Muscle of leg (tissue), 11 donors: Measurements from ENCODE around the gene ATP1A2. TPM values are rescaled to one million over a fixed set of nuclear protein-coding genes. Genes with fewer than 3 reads are reported as not detected.

Source experiments
- DNase-seq: peaks from one replicate; pipeline ENCODE4 v3.0.0; 2013
- H3K27ac ChIP-seq: one replicate; pipeline ENCODE4 v1.5.1; 2013; ENCODE audit warnings: mild to moderate bottlenecking, low read length, control low read depth
- H3K27me3 ChIP-seq: one replicate; pipeline ENCODE4 v1.6.1; 2013; ENCODE audit warnings: low read length; ENCODE audit not compliant: control insufficient read depth, insufficient read depth
- H3K36me3 ChIP-seq: one replicate; pipeline ENCODE4 v1.6.1; 2013; ENCODE audit warnings: low read length; ENCODE audit not compliant: control insufficient read depth, insufficient read depth
- H3K4me1 ChIP-seq: one replicate; pipeline ENCODE4 v1.6.1; 2013; ENCODE audit warnings: low read length; ENCODE audit not compliant: control insufficient read depth, insufficient read depth
- H3K4me3 ChIP-seq: one replicate; pipeline ENCODE4 v1.5.1; 2013; ENCODE audit warnings: low read length, control low read depth
- H3K9me3 ChIP-seq: replicated peaks from 2 replicates; pipeline ENCODE4 v1.6.1; 2013; ENCODE audit warnings: low read depth, low read length; ENCODE audit not compliant: control insufficient read depth
- WGBS: methylation state at CpG from one replicate; pipeline ENCODE4 v1.1.5; 2013; ENCODE audit warnings: missing lambda C conversion rate; ENCODE audit not compliant: insufficient coverage; 5-methylcytosine and 5-hydroxymethylcytosine counted together
- polyA plus RNA-seq, 8 donors: library from polyadenylated mRNA; unstranded; fragments of 120-200 nt; gene quantifications; one replicate each; pipeline versions ENCODE4 v1.2.1 to v1.2.3, GENCODE V29; 2013; ENCODE audit warnings: inconsistent platforms in 1 of 8, low replicate concordance in 1 of 8; ENCODE audit not compliant: insufficient read length in 8 of 8, insufficient read depth in 1 of 8
- total RNA-seq: library from RNA; stranded (reverse); fragments of 120-200 nt; gene quantifications from one replicate; pipeline ENCODE4 v1.2.4, GENCODE V29; 2013

The ATP1A2 gene
- total and polyA plus RNA-seq, 9 donors = 44.6 to 85.6 (median 58.1) TPM

DNA sequence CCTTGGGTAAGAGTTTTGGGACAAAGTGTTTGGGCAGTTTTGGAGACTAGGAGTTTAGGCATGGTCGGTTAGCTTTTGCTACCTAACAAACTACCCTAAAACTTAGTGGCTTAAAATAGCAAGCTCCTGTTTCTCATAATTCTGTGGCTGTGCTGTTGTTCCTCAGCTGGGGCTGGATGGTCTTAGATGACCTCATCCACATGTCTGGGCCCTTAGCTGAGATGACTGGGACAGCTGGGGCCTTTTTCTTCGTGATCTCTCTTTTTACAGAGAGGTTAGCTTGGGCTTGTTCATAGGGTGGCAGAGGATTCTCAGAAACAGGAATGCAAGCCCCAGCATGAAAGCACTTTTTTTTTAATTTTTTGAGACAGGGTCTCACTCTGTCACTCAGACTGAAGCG lies 42.5 kb downstream of the ATP1A2 start:
- H3K27me3 ChIP-seq = no peaks in the 10 kb centered on the region
- DNase-seq = no peak
- no peaks in the 10 kb centered on the region for H3K9me3 ChIP-seq
- 64% methylated on average over 2 of the region's 3 CpGs for WGBS
- H3K27ac ChIP-seq = no peak overlapping the region
- peaks cover 8% of the 10 kb centered on the region for H3K4me1 ChIP-seq
- H3K36me3 ChIP-seq = no peaks in the 10 kb centered on the region
- H3K4me3 ChIP-seq = no peak overlapping the region

DNA sequence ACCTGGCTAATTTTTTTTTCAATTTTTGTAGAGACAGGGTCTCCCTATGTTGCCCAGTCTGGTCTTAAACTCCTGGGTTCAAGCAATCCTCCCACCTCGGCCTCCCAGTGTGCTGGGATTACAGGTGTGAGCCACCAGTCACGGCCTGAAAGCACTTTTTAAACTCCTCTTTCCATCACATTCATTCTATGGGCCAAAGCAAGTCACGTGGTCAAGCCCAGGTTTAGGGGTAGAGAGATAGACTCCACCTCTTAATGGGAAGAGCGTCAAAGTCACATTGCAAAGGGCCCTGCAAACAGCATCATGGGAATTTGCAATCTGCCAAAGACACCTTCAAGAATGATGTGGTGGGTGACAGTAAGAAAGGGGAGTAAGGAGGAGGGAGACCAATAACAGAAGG lies 43.0 kb downstream of the ATP1A2 start:
- Histone ChIP-seq H3K4me1 (peaks cover 8% of the 10 kb centered on the region), H3K27me3 (no peaks in the 10 kb centered on the region), H3K27ac (no peak overlapping the region), H3K4me3 (no peak overlapping the region), H3K9me3 (no peaks in the 10 kb centered on the region), H3K36me3 (no peaks in the 10 kb centered on the region)
- 80% methylated on average over 1 of the region's 4 CpGs for WGBS
- no peak for DNase-seq

- H3K27me3 ChIP-seq = no peaks in the 10 kb centered on the region
- no peaks in the 10 kb centered on the region for H3K36me3 ChIP-seq
- peaks cover 8% of the 10 kb centered on the region for H3K4me1 ChIP-seq
- DNase-seq = no peak
- H3K27ac ChIP-seq = no peak overlapping the region
- H3K9me3 ChIP-seq = no peaks in the 10 kb centered on the region
- H3K4me3 ChIP-seq = no peak overlapping the region
These were observed 44.3 kb downstream of the ATP1A2 start for GRCh38 chr1:160159846-160160245.

DNA sequence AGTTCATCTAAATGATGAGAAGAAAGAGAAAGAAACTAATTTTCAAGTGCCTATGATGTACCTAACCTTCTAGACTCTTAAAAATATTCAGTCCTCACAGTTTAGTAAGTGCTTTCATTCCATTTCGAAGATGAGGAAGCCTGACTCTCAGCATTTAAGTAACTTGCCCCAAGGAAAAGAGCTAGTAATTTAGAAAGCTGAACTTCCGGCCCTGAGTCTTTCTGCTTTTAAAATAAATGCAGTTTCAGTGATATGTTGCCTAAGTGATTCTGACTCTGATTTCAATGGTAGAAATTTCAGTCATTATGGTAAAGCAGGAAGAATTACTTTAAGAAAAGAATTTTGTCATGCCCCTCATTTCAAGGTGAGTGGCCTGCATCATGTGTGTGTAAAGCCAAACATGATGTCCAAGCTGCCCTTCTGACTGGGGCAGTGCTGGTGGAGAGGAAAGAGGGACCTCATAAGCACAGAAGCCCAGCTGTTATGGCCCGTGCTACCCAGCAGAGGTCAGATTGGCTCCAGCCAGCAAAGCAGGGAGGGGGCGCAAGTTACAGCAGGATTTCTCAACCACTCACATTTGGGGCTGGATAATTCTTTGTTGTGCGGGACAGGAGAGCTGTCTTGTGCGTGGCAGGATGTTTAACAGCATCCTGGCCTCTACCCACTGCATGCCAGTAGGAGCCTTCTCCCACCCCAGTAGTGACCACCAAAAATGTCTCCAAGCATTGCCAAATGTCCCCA lies 46.6 kb downstream of the ATP1A2 start:
- Histone ChIP-seq H3K27ac (no peak overlapping the region), H3K27me3 (no peaks in the 10 kb centered on the region), H3K9me3 (no peaks in the 10 kb centered on the region), H3K4me3 (no peak overlapping the region), H3K4me1 (peaks cover 11% of the 10 kb centered on the region), H3K36me3 (no peaks in the 10 kb centered on the region)
- DNase-seq = peak; percentile 37
- 50% methylated on average over 1 of the region's 6 CpGs for WGBS

- no peaks in the 10 kb centered on the region for H3K9me3 ChIP-seq
- H3K4me3 ChIP-seq = no peak overlapping the region
- no peaks in the 10 kb centered on the region for H3K36me3 ChIP-seq
- no peak overlapping the region for H3K27ac ChIP-seq
- H3K4me1 ChIP-seq = peaks cover 19% of the 10 kb centered on the region
- H3K27me3 ChIP-seq = no peaks in the 10 kb centered on the region
- peak; percentile 22 for DNase-seq
- WGBS = no CpG with 5 or more reads among the region's 2 CpGs
These were observed 47.4 kb downstream of the ATP1A2 start for GRCh38 chr1:160162931-160163330.

DNA sequence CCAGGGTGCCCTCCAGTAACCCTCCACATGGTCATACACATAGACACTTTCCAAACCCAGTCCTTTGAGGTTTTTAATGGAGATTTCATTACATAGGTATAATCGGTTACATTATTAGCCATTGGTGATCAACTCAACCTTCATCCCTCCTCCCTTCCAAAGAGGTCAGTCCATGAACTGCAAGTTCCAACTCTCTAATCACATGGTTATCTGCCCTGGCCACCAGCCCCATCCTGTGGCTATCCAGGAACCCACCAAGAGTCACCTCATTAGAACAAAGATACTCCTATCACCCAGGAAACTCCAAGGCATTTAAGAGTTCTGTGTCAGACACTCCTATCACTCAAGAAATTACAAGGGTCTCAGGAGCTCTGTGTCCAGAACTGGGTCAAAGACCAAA lies 48.1 kb downstream of the ATP1A2 start:
- Histone ChIP-seq H3K27ac (no peak overlapping the region), H3K36me3 (no peaks in the 10 kb centered on the region), H3K27me3 (no peaks in the 10 kb centered on the region), H3K4me3 (no peak overlapping the region), H3K4me1 (peaks cover 17% of the 10 kb centered on the region), H3K9me3 (no peaks in the 10 kb centered on the region)
- no peak for DNase-seq
- no CpG with 5 or more reads among the region's 1 CpG for WGBS

DNA sequence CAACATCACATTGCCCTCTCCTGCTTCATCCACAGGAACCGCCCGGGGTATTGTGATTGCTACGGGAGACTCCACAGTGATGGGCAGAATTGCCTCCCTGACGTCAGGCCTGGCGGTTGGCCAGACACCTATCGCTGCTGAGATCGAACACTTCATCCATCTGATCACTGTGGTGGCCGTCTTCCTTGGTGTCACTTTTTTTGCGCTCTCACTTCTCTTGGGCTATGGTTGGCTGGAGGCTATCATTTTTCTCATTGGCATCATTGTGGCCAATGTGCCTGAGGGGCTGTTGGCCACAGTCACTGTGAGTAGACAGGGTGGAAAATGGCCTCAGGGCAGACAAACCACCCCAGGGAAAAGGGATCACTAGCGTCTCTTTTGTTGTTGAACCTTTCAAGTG lies 48.6 kb downstream of the ATP1A2 start:
- Histone ChIP-seq H3K9me3 (no peaks in the 10 kb centered on the region), H3K27ac (no peak overlapping the region), H3K4me1 (peaks cover 17% of the 10 kb centered on the region), H3K4me3 (no peak overlapping the region), H3K27me3 (no peaks in the 10 kb centered on the region), H3K36me3 (no peaks in the 10 kb centered on the region)
- DNase-seq = no peak
- WGBS = 100% methylated on average over 3 of the region's 10 CpGs

DNA sequence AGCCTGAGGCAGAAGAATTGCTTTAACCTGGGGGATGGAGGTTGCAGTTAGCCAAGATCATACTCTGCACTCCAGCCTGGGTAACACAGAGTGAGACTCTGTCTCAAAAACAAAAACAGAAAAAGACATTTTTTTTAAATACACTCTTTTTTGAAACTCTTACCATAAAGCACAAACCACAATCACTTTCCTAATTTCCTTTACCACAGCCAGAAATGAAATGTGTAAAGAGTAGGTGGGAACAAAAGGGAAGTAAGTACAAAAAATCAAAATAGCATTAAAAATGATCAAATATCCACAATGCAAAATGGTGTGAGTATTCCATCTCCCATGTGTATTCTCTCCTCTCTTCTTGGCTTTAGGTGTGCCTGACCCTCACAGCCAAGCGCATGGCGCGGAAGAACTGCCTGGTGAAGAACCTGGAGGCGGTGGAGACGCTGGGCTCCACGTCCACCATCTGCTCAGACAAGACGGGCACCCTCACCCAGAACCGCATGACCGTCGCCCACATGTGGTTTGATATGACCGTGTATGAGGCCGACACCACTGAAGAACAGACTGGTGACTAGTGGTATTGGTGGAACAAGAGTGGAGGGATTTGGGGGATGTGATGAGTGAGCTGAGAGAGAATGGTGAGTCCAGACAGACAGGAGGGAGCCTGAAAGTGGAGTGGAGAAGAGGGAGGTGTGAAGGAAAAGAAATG lies 50.8 kb downstream of the ATP1A2 start:
- Histone ChIP-seq H3K27ac (no peak overlapping the region), H3K9me3 (no peaks in the 10 kb centered on the region), H3K27me3 (no peaks in the 10 kb centered on the region), H3K36me3 (no peaks in the 10 kb centered on the region), H3K4me1 (peaks cover 23% of the 10 kb centered on the region), H3K4me3 (no peak overlapping the region)
- WGBS = 93% methylated on average over 9 of the region's 12 CpGs
- DNase-seq = no peak

GRCh38 chr1:160167056-160167455 lies 51.5 kb downstream of the ATP1A2 start:
- Histone ChIP-seq H3K4me3 (no peak overlapping the region), H3K4me1 (peaks cover 25% of the 10 kb centered on the region), H3K9me3 (no peaks in the 10 kb centered on the region), H3K27ac (no peak overlapping the region), H3K36me3 (no peaks in the 10 kb centered on the region), H3K27me3 (no peaks in the 10 kb centered on the region)
- WGBS = 88% methylated on average over 1 of the region's 4 CpGs
- no peak for DNase-seq

GRCh38 chr1:160167580-160167979 lies 52.0 kb downstream of the ATP1A2 start:
- H3K9me3 ChIP-seq = no peaks in the 10 kb centered on the region
- DNase-seq = peak; percentile 51
- 67% methylated on average over 2 of the region's 6 CpGs for WGBS

More at GRCh38 chr1:160167580-160167979, 52.0 kb downstream of the ATP1A2 start:
- Histone ChIP-seq H3K36me3 (no peaks in the 10 kb centered on the region), H3K4me1 (peaks cover 21% of the 10 kb centered on the region), H3K4me3 (no peak overlapping the region), H3K27ac (no peak overlapping the region), H3K27me3 (no peaks in the 10 kb centered on the region)
